Naive thymus-derived CD4-positive, alpha-beta T cell (primary cell): ENCODE results near the gene RTTN. TPM values are rescaled to one million over a fixed set of nuclear protein-coding genes. Genes with fewer than 3 reads are reported as not detected.
A peak's percentile ranks its signal among the peaks of the same experiment; 100 is the strongest.

Experiments
- ATAC-seq: fragments of 150-1000 bp; cut with Tn5 transposase; 2 replicates; pipeline ENCODE4 v1.10.0; 2021; ENCODE audit warnings: mild to moderate bottlenecking, moderate library complexity
- CTCF ChIA-PET: fragments of 350-600 bp; sonication (Branson Sonifier 250); formaldehyde crosslinking; loops from one replicate; lab custom pipeline; 2021; ENCODE audit warnings: antibody characterized with exemption; lab: Charles Lee
- POLR2A ChIA-PET: fragments of 350-600 bp; sonication (Branson Sonifier 250); formaldehyde crosslinking; loops from one replicate; lab custom pipeline; 2021; ENCODE audit warnings: antibody characterized with exemption, inconsistent platforms; lab: Charles Lee
- DNase-seq, 9 donors: peaks; one replicate each; pipeline versions ENCODE4 v3.0.0 to v3.0.0-alpha.2; 2020 to 2022; ENCODE audit warnings: mixed read lengths in 1 of 9
- H3K27ac ChIP-seq: one replicate; pipeline ENCODE4 v1.7.0; 2013; ENCODE audit warnings: mild to moderate bottlenecking, low read depth, low read length, moderate library complexity
- H3K27me3 ChIP-seq, 2 donors: one replicate each; pipeline ENCODE4 v1.7.0; 2013; ENCODE audit warnings: low read length in 2 of 2, mild to moderate bottlenecking in 2 of 2, moderate library complexity in 2 of 2; ENCODE audit not compliant: control insufficient read depth in 2 of 2, insufficient read depth in 2 of 2
- H3K36me3 ChIP-seq, 3 experiments: 1 replicate in 2 of 3; 2 replicates in 1 of 3; pipeline ENCODE4 v1.7.0; 2013; ENCODE audit warnings: low read length in 3 of 3, mild to moderate bottlenecking in 3 of 3, moderate library complexity in 1 of 3; ENCODE audit not compliant: insufficient read depth in 3 of 3, control insufficient read depth in 2 of 3
- H3K4me1 ChIP-seq, 2 donors: one replicate each; pipeline ENCODE4 v1.7.0; 2013; ENCODE audit warnings: low read length in 2 of 2, mild to moderate bottlenecking in 2 of 2, moderate library complexity in 1 of 2; ENCODE audit not compliant: control insufficient read depth in 2 of 2, insufficient read depth in 2 of 2
- H3K4me3 ChIP-seq: 2 replicates; pipeline ENCODE4 v1.7.0; 2013; ENCODE audit warnings: mild to moderate bottlenecking, low read length
- H3K9me3 ChIP-seq, 3 experiments: 1 replicate in 2 of 3; 2 replicates in 1 of 3; pipeline ENCODE4 v1.7.0; 2013; ENCODE audit warnings: low read length in 3 of 3; ENCODE audit not compliant: control insufficient read depth in 2 of 3
- H3K27ac Mint-ChIP-seq, 9 donors: one replicate each; pipeline ENCODE4 v1.8.0; 2020 to 2022; ENCODE audit warnings: mixed read lengths in 9 of 9, mild to moderate bottlenecking in 8 of 9, moderate library complexity in 5 of 9, inconsistent platforms in 2 of 9
- H3K27me3 Mint-ChIP-seq, 5 donors: one replicate each; pipeline ENCODE4 v1.8.0; 2021 to 2022; ENCODE audit warnings: mixed read lengths in 5 of 5, mild to moderate bottlenecking in 1 of 5
- H3K36me3 Mint-ChIP-seq, 5 donors: one replicate each; pipeline ENCODE4 v1.8.0; 2020 to 2022; ENCODE audit warnings: mixed read lengths in 5 of 5, mild to moderate bottlenecking in 3 of 5, inconsistent platforms in 1 of 5
- H3K4me1 Mint-ChIP-seq, 7 donors: one replicate each; pipeline ENCODE4 v1.8.0; 2020 to 2022; ENCODE audit warnings: mixed read lengths in 7 of 7, mild to moderate bottlenecking in 3 of 7, inconsistent platforms in 1 of 7
- H3K4me3 Mint-ChIP-seq, 10 donors: one replicate each; pipeline ENCODE4 v1.8.0; 2020 to 2022; ENCODE audit warnings: mild to moderate bottlenecking in 10 of 10, mixed read lengths in 10 of 10, moderate library complexity in 6 of 10, inconsistent platforms in 2 of 10
- H3K9me3 Mint-ChIP-seq, 11 donors: one replicate each; pipeline ENCODE4 v1.8.0; 2020 to 2022; ENCODE audit warnings: mixed read lengths in 11 of 11, mild to moderate bottlenecking in 4 of 11, inconsistent platforms in 1 of 11, moderate library complexity in 1 of 11
- intact Hi-C, 2 donors: fragments of 100-400 bp; cut with micrococcal nuclease; formaldehyde crosslinking; loops; one replicate each; pipeline ENCODE4 v1.15.1; 2023
- polyA plus RNA-seq, 2 donors: library from polyadenylated mRNA; unstranded; fragments of 300-500 nt; fragmentation: Illumina TruSeq; gene quantifications; one replicate each; pipeline ENCODE4 v1.2.3, GENCODE V29; 2021
- total RNA-seq, 6 experiments: library from RNA in 5 of 6; stranded (reverse) in 5 of 6; gene quantifications; 1 replicate in 5 of 6; 2 replicates in 1 of 6; pipeline ENCODE4 v1.2.3 and lab custom pipeline; 2021 to 2026

RTTN gene
- total and polyA plus RNA-seq, 7 experiments from 2014 or later = 2.8 to 33.2 (median 27.0) TPM

GRCh38 chr18:69954719-69955480, 250.6 kb downstream of the RTTN start:
- Mint-ChIP-seq H3K4me3 (no peak overlapping the region), H3K9me3 (peaks cover 0 to 9% (median 0%) of the 10 kb centered on the region in 11 donors), H3K27me3 (no peaks in the 10 kb centered on the region), H3K4me1 (peaks cover 12 to 41% (median 34%) of the 10 kb centered on the region in 7 donors), H3K27ac (no peak overlapping the region), H3K36me3 (peaks cover 0 to 28% (median 7%) of the 10 kb centered on the region in 5 donors)
- H3K27me3 ChIP-seq = no peaks in the 10 kb centered on the region
- H3K4me3 ChIP-seq = peak overlapping the region; percentile 51
- no peaks in the 10 kb centered on the region for H3K9me3 ChIP-seq
- ATAC-seq (no peak), DNase-seq (no peak)
- intact Hi-C loops = loop anchor here (5.0 to 10.0 kb wide), 3 partner anchors 117 to 1240 kb away; partner anchors contain the start of genes RTTN (in 1 of the 2) and TMX3 (in 1 of the 2)
- CTCF ChIA-PET = interaction anchor here (0.6 to 1.8 kb wide), 4 partner anchors 10 to 81 kb away, joined by 3 to 8 read pairs (median 4); no protein-coding TSS in a partner anchor
- peak overlapping the region; percentile 78 for H3K27ac ChIP-seq
- peaks cover 25 to 62% of the 10 kb centered on the region in 2 donors for H3K4me1 ChIP-seq
- no peaks in the 10 kb centered on the region for H3K36me3 ChIP-seq
- POLR2A ChIA-PET = interaction anchor here (1.0 to 3.5 kb wide), 7 partner anchors 8 to 110 kb away, joined by 3 to 45 read pairs (median 9); partner anchors contain the start of gene CD226

- peak overlapping the region in 8 of 9 donors; percentile 18 to 90 (median 80) for H3K27ac Mint-ChIP-seq
- intact Hi-C loops = loop anchor here in 1 of 2 donors (10.0 kb wide), 1 partner anchor 1238 kb away; the partner anchor contains the start of gene TMX3
- ATAC-seq (no peak), DNase-seq (no peak)
- Histone ChIP-seq H3K27me3 (no peaks in the 10 kb centered on the region), H3K9me3 (no peaks in the 10 kb centered on the region), H3K4me3 (no peak overlapping the region), H3K4me1 (peaks cover 28 to 62% of the 10 kb centered on the region in 2 donors), H3K36me3 (no peaks in the 10 kb centered on the region), H3K27ac (no peak overlapping the region)
- H3K27me3 Mint-ChIP-seq = no peaks in the 10 kb centered on the region
- H3K4me1 Mint-ChIP-seq = peaks cover 12 to 41% (median 30%) of the 10 kb centered on the region in 7 donors
- ChIA-PET CTCF (interaction anchor here (1.0 kb wide), 1 partner anchor 373 kb away, joined by 4 read pairs; no protein-coding TSS in a partner anchor), POLR2A (interaction anchor here (0.7 to 2.4 kb wide), 3 partner anchors 9 to 32 kb away, joined by 3 to 10 read pairs (median 5); no protein-coding TSS in a partner anchor)
- peak overlapping the region in 9 of 10 donors; percentile 17 to 74 (median 58) for H3K4me3 Mint-ChIP-seq
- peaks cover 0 to 28% (median 7%) of the 10 kb centered on the region in 5 donors for H3K36me3 Mint-ChIP-seq
- H3K9me3 Mint-ChIP-seq = peaks cover 0 to 9% (median 0%) of the 10 kb centered on the region in 11 donors
Observed at GRCh38 chr18:69953191-69953590, 252.3 kb downstream of the RTTN start.

Other genes starting within 250 kb of the RTTN start
- gene SOCS6, start 83.4 kb upstream of the RTTN start, total RNA-seq = 1 to 10 TPM; 1.8 to 4.6 (median 4.2) TPM
- gene SOCS6, start 83.4 kb upstream of the RTTN start, polyA plus RNA-seq = 1 to 10 TPM in 1 of 2 donors, under 1 TPM in 1; 0.52 to 1.4 TPM